Measurements from ENCODE around the gene LHPP. TPM values are rescaled to one million over a fixed set of nuclear protein-coding genes. Genes with fewer than 3 reads are reported as not detected.

LHPP gene
- total and polyA plus RNA-seq, 10 of the 15 experiments (the other 5 are each of a cell fraction or from before 2014, with no cell fraction given) = 0.79 to 9.8 (median 6.7) TPM

DNA sequence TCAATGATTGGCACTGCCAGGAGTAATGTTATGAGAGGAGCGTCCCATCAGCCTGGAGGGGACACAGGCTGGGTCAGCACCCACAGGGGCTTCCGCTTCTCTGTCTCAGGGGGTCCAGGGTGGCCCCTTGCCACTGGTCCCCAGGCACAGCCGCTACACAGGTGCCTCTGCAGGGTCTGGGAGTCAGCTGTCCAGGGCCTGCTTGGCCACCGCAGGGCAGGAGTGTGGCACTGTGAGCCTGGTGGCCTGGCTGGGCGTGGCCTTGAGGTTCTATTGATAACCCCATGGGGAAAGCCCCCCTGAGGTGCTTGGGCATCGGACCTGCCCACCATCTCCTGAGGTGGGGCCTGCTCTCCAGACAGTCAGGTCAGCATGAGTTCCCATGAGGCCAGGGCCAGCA, 136.6 kb downstream of the LHPP start:
- no peak overlapping the region for H3K4me2 ChIP-seq (ENCODE audit: control insufficient read depth, insufficient read depth)
- no peak overlapping the region for H3K9ac ChIP-seq (ENCODE audit: control insufficient read depth, insufficient read depth, low read length)
- no peak for FAIRE-seq
- RAD21 ChIA-PET (ENCODE audit: unreplicated experiment) = no interaction called here
- no peak for ATAC-seq
- peaks cover 7% of the 10 kb centered on the region for H3K4me1 ChIP-seq (ENCODE audit: control insufficient read depth, insufficient read depth, low read length)
- SMC1A ChIA-PET (ENCODE audit: uncharacterized antibody, unreplicated experiment) = no interaction called here
- DNase-seq (ENCODE audit: low read depth, low spot score) = no peak
- BruUV-seq (replicated peaks) = no TSS peak
- in situ Hi-C loops (cut with MboI) (no loop called here), intact Hi-C loops (cut with micrococcal nuclease; ENCODE audit: unreplicated experiment) (no loop called here)
- H3K27me3 ChIP-seq (replicated peaks in 1 of 2; ENCODE audit: control insufficient read depth in 2 of 2, insufficient read depth in 2 of 2, low read length in 1 of 2) = no peaks in the 10 kb centered on the region
- no peaks in the 10 kb centered on the region for H4K20me1 ChIP-seq (ENCODE audit: control insufficient read depth, insufficient read depth)
- POLR2A ChIA-PET = no interaction called here
- H3K36me3 ChIP-seq (ENCODE audit: control insufficient read depth in 2 of 2, insufficient read depth in 2 of 2, low read length in 1 of 2) = no peaks in the 10 kb centered on the region
- CTCF ChIA-PET = no interaction called here
- H3K79me2 ChIP-seq (ENCODE audit: control insufficient read depth, insufficient read depth, low read length) = no peaks in the 10 kb centered on the region
- WGBS (ENCODE audit: insufficient coverage, insufficient replicate concordance, low lambda C conversion rate, missing lambda C conversion rate) = 53% methylated on average over 6 of the region's 6 CpGs
- TF ChIP-seq POU2F2 (IDR thresholded peaks at IDR 0.05; ENCODE audit: borderline replicate concordance, low read depth, low read length) (no peak), CREB1 (IDR thresholded peaks at IDR 0.05; ENCODE audit: low read depth) (no peak), NFYB (IDR thresholded peaks at IDR 0.05; ENCODE audit: insufficient read depth, low read depth, low read length) (no peak), PAX5 (IDR thresholded peaks at IDR 0.05; ENCODE audit: borderline replicate concordance, low read depth, low read length) (no peak), YBX1 (IDR thresholded peaks at IDR 0.05) (no peak), BMI1 (IDR thresholded peaks at IDR 0.05; ENCODE audit: borderline replicate concordance) (no peak), SKIL (IDR thresholded peaks at IDR 0.05; ENCODE audit: low read depth, poor library complexity, severe bottlenecking) (no peak), GATAD2B (conservative IDR thresholded peaks at IDR 0.05; ENCODE audit: low read depth) (no peak), KLF5 (IDR thresholded peaks at IDR 0.05; ENCODE audit: partially characterized antibody) (no peak), ZNF384 (IDR thresholded peaks at IDR 0.05; ENCODE audit: borderline replicate concordance, low read depth, low read length) (no peak), SMC3 (IDR thresholded peaks at IDR 0.05; ENCODE audit: borderline replicate concordance, low read length) (no peak), JUND (IDR thresholded peaks at IDR 0.05; ENCODE audit: low read depth, low read length) (no peak), CHD2 (IDR thresholded peaks at IDR 0.05; ENCODE audit: borderline replicate concordance, low read depth, low read length) (no peak), SRF (IDR thresholded peaks at IDR 0.05; ENCODE audit: low read depth in 2 of 2, low read length in 2 of 2) (no peak), NRF1 (conservative IDR thresholded peaks at IDR 0.05; ENCODE audit: low read depth, low read length) (no peak), HDAC6 (IDR thresholded peaks at IDR 0.05; ENCODE audit: unreplicated experiment) (no peak), IKZF2 (IDR thresholded peaks at IDR 0.05) (no peak)
- TF ChIP-seq, protein P1, sequence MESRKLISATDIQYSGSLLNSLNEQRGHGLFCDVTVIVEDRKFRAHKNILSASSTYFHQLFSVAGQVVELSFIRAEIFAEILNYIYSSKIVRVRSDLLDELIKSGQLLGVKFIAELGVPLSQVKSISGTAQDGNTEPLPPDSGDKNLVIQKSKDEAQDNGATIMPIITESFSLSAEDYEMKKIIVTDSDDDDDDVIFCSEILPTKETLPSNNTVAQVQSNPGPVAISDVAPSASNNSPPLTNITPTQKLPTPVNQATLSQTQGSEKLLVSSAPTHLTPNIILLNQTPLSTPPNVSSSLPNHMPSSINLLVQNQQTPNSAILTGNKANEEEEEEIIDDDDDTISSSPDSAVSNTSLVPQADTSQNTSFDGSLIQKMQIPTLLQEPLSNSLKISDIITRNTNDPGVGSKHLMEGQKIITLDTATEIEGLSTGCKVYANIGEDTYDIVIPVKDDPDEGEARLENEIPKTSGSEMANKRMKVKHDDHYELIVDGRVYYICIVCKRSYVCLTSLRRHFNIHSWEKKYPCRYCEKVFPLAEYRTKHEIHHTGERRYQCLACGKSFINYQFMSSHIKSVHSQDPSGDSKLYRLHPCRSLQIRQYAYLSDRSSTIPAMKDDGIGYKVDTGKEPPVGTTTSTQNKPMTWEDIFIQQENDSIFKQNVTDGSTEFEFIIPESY (IDR thresholded peaks at IDR 0.05) = no peak
- no peak overlapping the region for H3K4me3 ChIP-seq
- H3K9me3 ChIP-seq (replicated peaks; ENCODE audit: control insufficient read depth, insufficient read depth, low read length) = no peaks in the 10 kb centered on the region
- no peak overlapping the region for H2AFZ ChIP-seq (ENCODE audit: control insufficient read depth, low read depth, low read length)
- H3K27ac ChIP-seq (ENCODE audit: control insufficient read depth, insufficient read depth) = no peak overlapping the region
